HG02885 (cell line): ENCODE data around the gene CENPF.

Experiments
- ATAC-seq: cut with Tn5 transposase; IDR thresholded peaks from one replicate; pipeline ENCODE4 v1.9.1; 2021; ENCODE audit warnings: mild to moderate bottlenecking; ENCODE audit not compliant: unreplicated experiment, poor library complexity

Gene CENPF

GRCh38 chr1:214700437-214700836 lies 97.4 kb downstream of the CENPF start:
- ATAC-seq, result no peak

- no peak for ATAC-seq
Observed at GRCh38 chr1:214702556-214702955, 99.6 kb downstream of the CENPF start.

- ATAC-seq, result no peak
Observed at GRCh38 chr1:214707306-214708087, 104.5 kb downstream of the CENPF start.

- ATAC-seq, result no peak
Observed at GRCh38 chr1:214708321-214708955, 105.4 kb downstream of the CENPF start.

- ATAC-seq, result no peak
Observed at GRCh38 chr1:214709241-214709640, 106.2 kb downstream of the CENPF start.

- ATAC-seq, result no peak
Observed at GRCh38 chr1:214712737-214713136, 109.7 kb downstream of the CENPF start.
